CD4-positive, alpha-beta T cell treated with Interleukin-1 beta for 1 hour (primary cell): ENCODE measurements around the gene DLEU7.

ENCODE experiments used
- DNase-seq, 2 donors: peaks; one replicate each; pipeline ENCODE4 v3.0.0-alpha.2; 2020 to 2022

Gene DLEU7

DNA sequence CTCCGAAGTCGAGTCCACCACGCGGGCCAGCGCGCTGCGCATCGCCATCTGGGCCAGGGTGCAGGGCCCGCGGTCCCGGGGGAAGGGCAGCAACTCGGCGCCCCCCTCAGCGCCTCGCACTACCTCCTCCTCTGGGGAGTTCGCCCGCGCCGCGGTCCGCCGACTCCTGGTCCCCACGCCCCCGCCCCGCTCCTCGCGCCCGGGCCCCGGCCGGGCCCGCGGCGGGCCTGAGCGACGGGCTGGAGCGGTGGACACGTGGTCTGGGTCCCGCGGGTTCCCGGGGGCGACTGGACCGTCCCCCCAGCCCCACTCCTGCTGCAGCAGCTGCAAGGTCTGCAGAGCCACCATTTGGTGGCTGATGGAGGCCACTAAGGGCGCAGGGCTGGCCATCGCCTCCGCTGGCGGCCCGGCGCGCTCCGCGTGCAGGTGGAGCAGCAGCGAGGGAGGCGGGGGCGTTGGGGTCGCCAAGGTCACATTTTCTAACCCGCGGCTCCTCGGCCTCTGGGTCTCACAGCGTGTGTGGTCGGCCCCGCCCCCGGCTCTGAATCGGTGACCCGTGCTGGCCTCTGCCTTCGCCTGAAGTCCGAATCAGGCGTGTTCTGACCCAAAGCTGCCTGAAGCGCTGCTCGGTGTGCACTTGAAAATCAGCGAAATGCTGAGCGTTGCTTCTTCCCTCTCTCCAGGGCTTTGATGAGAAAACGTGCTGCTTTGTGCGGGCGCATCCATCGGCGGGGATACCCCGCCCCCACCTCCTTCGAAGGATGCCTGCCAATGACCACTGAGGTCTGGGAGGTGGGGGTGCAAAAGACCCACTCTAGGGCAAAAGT lies at the start of gene DLEU7:
DLEU7 (minus strand) TSS at position 436 of the 827 bp plus-strand sequence; CDS start at position 390, 46 bp downstream.
- no peak for DNase-seq

DNA sequence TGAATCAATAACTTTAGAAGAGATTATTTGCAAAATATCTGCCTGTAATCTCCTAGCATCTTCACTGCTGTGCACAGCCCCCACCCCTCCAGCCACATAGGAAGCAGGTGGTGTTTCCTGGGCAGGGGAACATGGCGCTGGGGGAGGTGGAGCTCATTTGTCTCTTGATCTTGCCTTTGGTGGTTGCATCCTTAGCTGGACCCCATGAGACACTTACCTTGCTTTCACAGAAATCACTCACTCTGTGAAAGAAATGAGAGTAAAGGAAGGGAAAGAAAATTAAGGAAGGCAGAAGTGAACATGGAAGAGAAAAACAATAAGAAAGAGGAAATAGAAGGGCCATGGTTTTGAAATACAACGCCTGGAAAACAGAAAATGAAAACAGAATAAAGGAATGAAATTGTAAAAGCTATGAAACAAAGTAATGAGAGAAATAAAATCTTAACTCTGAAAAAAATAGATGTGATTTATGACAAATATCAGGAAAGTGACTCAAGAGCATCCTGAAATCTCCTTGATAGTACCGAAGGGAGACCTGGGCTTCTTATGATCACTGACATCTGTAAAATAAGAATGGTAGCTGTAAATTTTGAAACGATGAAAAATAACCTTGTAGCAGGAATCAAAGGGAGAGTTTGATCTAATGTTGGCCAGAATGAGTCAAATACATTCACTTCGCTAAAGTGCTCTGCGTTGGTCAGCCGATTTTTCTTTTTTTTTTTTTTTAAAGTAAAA lies 48.9 kb upstream of the DLEU7 start:
- DNase-seq, result peak; percentile 42 to 51

DNA sequence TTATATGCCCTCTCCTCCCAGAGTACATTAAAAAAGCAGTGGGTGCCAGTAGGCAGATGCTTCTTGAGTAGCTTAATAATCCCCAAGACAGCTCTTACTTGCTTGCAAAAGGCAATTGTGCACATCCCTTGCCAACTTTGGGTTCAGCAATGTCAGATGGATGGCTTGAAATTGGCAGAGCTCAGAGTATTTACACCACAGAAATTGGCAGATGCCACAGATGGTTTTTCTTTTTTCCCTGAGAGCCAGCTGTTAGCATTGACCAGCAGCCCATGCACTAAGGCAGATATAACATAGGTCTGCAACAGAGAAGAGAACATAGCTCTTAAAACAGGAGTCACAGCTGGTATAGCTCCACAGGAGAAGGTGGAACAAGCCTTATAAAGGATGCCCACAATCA lies 47.7 kb upstream of the DLEU7 start:
- no peak for DNase-seq

DNA sequence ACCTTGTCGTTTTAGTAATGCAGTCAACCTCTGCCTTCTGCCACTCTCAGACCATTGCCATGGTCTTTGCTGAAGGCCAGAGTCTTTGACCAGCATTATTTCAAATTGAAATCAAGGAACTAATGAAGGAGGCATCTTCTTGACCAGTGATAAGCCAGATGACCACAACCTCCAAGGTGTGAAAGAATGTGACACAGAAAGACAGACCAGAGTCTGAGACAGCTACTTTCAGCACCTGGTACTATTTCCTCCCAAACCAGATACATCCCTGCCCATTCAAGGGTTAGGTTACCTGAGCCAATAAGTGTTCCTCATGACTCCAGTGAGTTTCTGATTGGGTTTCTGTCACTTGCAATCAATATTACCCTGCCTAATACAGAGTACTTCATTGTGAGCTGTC lies 45.8 kb upstream of the DLEU7 start:
- no peak for DNase-seq

DNA sequence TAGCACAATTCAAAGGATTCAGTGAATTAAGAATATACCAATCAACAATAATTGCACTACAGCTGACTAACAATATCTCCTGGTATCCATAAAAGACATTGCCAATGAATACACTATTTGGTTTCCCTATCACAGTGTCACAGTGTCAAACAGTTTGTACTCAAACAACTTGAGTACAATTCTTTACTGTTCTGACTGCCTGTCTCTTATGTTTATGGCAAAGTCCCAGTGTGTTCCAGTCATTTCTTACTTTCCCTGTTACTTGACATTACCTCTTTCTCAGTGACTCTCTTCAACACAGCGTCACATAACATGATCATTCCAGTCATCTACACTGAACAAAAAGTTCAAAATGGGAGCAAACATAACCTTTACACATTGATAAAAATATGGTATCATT lies 44.9 kb upstream of the DLEU7 start:
- no peak for DNase-seq

DNA sequence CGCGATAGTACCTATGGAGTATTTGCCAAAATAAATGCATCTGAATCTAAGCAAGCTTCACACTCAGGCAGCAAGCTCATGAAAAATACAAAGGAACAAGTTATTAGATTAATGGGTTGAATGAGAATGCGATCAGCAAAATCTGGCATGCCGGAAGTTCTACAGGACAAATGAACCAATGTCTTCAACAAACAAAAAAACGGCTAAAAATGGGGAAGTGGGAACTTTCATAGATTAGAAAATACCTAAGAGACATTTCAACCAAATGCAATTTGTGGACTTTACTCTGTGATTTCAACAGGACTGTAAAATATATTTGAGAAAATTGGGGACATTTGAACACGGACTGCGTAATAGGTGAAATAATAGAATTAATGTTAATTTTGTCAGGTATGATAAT lies 43.7 kb upstream of the DLEU7 start:
- DNase-seq, result no peak

DNA sequence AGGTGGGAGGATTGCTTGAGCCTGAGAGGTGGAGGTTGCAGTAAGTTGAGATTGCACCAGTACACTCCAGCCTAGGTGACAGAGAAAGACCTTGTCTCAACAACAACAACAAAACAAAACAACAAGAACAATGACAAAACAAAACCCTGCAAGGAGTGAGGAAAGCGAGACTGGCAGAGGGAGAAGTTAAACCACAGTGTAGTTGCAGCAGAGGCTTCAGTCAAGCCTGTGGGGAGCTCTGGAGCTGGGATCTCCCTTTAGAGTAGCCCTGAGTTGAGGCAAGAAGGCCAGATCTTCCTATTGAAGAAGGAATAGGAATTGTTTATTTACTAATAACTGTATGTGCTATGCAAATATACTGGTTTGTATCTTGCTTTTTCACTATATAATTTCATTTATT lies 40.8 kb upstream of the DLEU7 start:
- no peak for DNase-seq

DNA sequence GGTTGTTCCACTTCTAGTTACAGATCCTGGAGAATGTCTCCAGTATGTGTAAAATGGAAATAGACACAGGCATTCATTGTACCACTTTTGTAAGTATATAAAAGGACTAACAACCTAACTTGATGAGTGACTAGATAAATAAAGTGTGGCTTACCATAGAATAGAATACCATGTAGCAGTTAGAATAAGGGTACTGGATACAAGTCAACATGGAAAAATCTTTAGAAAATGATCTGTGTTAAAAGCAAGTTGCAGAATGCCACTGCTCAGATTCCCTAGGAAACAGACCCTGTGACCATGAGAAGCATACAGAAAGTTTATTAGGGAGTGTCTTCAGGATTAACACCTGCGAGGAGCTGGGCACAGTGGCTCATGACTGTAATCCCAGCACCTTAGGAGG lies 40.2 kb upstream of the DLEU7 start:
- no peak for DNase-seq

DNA sequence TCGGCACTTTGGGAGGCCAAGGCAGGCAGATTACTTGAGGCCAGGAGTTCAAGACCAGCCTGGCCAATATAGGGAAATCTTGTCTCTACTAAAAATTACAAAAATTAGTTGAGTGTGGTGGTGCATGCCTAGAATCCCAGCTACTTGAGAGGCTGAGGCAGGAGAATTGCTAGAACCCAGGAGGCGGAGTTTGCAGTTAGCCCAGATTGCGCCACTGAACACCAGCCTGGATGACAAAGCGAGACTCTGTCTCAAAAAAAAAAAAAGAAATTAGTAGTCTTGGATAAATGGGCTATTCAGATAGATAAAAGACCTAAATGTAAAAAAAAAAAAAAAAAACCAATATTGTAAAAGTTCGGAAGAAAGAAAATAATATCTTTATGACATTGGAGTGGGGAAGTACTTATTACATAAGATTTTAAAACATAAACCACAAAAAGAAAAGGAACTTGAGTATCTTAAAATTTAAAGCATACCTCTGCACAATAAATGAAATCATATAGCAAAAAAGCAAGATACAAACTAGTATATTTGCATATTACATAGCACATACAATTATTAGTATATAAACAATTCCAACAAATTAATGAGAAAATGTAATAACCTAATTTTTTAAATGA lies 39.4 kb upstream of the DLEU7 start:
- no peak for DNase-seq

DNA sequence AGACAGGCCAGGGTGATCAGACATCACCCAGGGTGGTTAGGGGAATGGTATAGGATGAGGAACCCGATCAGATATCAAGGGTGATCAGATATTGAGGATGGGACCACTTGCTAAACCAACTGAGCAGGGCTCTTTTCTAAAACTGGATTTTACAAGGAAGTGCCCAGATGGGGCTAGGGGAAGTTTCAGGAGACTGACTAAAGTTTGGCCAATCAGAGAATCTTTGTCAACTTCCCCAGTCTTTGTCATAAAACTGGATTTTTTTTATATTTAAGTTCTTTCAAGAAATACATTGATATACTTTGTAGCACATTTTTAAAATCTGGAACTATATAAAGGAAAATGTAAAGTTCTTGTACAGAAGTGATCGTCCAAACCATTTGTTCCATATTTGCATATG lies 30.5 kb upstream of the DLEU7 start:
- no peak for DNase-seq

DNA sequence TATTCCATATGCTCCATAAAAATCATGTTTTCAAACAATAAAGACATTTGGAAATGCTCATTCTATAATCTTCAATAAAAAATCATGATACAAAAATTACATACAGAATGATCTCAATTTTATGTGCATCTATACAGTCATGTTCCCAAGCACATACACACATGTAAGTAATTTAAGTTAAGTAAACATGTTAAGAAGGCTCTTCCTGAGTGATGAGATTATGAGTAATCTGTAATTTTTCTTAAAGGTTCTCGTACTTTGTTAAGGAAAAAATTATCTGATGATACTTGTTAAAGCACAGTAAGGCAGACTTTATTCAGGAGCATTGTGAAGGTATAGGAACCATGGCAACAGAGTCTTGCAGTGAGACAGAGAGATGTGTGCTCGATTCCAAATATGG lies 30.0 kb upstream of the DLEU7 start:
- no peak for DNase-seq

DNA sequence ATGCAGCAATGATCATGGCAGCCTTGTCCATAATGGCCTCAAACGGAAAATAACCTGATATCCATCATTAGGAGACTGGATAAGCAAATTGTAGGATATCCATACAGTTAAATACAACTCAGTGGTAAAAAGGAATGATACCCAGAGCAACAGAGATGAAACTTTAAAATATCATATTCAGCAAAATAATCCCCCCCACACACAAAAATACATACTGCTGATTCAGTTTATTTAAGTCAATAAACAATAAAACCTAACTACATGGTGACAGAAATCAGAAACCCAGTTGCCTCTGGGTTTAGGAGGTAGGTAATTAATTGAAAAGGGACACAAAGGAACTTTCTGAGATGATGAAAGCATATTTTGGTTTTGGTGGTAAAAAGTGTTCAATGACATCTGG lies 27.9 kb upstream of the DLEU7 start:
- no peak for DNase-seq

DNA sequence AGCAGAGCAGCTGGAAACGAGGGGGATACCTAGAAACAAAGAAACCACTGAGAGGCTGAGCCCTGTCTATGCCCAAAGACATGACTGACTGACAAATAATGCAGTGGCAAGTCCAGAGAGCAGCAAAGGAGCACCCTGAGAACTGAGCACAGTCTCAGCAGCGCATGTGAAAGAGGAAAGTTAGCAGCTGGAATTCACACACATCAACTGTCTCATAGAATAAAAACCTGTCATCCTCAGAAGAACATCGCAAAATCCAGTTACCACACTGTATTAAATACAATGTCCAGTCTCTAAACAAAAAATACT lies 24.1 kb upstream of the DLEU7 start:
- DNase-seq, result no peak

DNA sequence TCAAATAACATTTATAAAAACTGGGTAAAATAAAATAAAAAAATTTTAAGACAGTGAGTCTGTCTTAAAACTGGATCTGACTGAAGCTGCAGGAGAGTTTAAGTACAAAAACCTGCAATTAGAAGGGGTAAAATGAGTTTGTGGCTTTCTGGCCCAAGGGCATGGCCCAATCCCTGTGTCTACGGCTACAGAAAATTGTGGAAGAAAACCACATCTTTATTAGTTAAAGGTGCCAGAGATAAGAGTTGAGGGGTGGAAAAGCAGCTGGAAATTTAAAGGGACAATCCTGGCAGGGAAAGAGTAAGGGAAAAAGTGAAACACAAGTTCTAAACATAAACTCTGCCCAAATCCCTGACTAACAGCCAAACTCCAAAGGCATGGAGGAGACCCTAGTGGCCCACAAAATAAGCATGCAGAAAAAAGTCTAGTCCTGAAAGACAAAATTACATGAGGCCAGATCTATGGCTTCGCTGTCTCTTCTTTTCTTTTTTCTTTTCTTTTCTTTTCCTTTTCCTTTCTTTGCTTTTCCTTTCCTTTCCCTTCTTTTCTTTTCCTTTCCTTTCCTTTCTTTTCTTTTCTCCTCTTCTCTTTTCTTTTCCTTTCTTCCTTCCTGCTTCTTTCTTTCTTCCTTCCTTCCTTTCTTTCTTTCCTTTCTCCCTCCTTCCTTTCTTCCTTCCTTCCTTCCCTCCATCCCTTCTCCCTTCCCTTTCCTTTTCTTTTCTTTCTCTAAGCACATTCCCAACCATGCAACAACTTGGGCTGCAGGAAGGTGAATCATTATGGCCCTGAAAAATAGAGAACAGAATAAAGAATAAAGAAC lies 23.5 kb upstream of the DLEU7 start:
- DNase-seq, result no peak

DNA sequence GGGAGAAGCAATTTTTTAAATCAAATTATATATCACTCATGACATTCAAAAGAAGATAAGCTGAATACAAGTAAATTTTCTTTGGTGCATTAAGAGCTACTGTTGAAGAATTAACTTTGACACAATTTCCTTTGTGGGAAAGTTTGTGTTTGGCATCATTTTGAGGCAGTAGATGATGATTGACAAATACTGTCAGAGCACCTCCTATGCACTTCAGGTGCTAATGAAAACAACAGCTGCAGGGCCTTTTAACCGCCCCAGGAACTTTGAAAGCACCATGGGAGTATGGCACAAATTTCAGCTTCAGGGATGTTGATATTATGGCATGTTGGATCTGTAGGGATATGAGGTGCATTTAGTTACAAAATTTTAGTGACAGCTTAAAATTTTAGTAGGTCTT lies 21.0 kb upstream of the DLEU7 start:
- DNase-seq, result no peak

DNA sequence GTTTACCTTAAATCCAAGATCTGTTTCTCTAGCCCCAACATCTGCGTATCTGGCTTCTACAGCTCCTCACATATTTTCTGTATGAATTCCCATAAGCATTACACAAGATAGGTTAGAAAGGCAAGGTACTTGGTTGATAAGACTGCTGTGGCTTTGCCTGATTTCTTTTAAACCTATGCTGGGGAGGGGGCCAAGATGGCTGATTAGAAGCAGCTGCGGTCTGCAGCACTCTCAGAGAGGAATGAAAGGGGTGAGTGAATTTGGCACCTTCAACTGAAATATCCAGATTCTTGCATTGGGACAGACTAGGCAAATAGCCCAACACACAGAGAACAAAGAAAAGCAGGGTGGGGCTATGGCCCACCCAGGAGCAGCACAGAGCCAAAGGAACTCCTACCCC lies 12.2 kb upstream of the DLEU7 start:
- DNase-seq, result no peak

DNA sequence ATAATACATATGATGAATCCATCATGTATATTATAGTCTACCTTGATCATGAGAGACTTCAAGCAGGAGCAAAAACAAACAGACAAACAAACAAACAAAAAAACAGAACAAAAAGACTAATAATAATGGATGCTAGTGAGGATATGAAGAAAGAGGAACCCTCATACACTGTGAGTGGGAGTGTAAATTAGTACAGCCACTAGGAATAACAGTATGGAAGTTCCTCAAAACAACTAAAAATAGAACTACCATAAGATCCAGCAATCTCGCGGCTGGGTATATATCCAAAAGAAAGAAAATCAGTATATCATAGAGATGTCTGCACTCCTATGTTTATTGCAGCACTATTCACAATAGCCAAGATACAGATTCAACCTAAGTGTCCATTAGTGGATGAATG lies 7.0 kb upstream of the DLEU7 start:
- no peak for DNase-seq

DNA sequence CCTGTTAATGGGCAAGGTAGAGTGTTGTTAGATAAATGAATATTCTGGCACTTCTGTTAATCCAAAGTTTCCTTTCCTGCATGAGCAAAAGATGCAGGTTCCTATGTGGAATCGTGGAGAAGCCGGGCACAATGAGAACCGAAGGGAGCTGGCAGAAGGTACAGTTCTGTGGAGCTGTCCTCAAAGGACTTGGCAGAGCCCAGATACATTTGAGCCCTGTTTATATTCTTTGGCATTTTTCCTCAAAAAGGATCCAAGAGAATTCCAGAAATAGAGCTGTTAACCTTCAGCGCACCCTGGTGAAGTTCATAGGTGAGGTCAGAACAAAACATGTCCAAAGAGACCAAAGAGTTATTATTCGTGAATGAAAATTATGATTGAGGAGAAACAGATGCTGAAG lies 4.0 kb upstream of the DLEU7 start:
- no peak for DNase-seq

DNA sequence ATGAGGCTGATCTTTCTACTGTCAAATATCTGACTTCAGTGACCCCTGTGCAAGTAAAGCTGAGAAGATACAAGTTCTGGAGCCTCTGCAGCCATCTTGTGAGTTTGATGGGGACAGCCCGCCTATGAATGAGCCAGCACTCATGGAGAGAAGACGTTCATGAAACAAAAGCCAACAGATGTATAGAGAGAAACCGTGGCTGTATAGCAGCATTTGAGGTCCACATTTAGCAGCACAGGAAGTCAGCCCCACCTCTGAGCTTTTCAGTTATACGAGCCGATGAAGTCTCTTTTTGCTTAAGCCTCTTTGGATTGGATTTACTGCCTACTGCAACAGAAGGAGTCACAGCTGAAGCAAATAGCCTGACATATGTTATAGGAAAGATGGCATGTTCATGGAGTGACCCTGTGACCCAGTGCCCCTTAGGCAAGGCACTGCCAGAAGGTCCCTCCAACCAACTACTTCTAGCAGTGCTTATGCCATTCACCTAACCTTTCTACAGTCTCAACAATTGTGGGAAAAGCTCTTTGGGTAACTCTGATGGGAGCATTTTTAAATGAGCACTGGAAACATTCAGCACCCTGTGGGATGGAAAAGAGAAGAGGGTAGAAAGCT lies 3.5 kb upstream of the DLEU7 start:
- no peak for DNase-seq

DNA sequence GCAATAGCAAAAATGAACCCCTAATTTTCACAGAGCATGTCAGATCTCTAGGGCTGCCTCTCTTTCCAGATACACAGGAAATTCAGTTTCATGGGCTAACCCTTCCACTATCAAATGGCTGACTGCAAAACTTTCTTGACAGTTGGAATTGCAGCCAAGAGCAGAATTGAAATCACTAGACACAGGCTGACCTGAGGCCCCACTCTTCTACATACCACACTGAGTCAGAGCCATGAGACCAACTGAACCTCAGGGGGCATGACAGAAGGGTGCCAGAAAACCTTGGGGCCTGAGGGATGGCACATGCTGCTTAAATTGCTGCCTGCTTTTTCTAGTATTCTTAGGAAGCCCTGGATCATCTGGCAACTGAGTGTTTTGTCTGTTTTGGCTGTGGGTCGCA lies 1.7 kb upstream of the DLEU7 start:
- no peak for DNase-seq

DNA sequence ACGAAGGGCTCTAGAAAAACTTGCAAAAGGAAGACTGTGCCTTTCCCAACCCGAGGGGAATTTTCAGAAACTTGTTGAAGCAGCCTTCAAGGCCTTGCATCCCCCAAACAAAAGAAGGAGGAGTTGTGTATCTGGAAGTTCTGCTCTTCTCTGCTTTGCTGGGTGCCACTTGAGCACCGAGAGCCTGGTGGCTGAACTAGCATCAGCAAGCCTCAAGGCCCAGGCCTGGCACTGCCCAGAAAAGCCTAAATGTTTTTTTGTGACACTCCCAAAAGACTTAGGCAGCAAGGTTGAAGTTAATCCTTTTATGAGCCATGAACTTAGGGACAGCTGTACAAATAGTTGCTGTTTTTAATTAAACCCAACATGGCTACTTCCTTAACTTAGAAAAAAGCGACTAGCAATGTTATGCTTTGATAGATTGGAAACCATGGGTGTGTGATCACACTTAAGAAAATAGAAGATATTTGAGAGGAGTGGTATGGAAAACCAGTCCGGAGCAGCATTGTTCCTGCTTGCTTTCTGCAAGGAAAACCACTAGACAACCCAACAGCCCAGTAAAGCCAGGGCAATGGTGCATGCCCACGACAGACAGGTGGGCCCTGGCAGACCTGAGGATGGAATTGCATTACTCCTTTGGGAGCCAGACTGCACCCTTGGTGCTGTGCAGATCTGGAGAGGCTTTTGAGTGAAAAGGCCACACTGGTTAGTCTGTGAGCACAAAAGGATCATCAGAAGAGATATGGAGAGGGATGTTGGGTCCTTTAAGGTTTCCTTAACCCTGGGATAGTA lies 788 bp upstream of the DLEU7 start:
- DNase-seq, result no peak

DNA sequence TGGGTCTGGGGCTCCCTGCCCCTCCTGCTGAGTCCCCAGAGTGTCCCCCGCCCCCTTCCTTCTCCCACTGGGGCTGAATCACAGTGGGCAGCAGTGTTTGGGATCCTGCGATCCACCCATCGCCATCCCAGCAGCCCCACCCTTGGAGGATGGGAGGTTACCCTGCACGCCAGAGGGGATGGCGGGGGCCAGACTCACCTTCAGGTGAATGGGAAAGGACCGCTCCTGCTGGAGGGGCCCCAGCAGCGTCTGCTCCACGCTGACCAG lies 569 bp downstream of the DLEU7 start:
- no peak for DNase-seq
